Bronchial epithelial cell (primary cell): ENCODE data around the gene MED12L. TPM values are rescaled to one million over a fixed set of nuclear protein-coding genes. Genes with fewer than 3 reads are reported as not detected.

Experiments
- DNase-seq: peaks from one replicate; pipeline ENCODE4 v3.0.0-alpha.2; 2010; ENCODE audit warnings: low read depth
- FAIRE-seq: peaks from 2 replicates; lab custom pipeline; 2011; peaks lifted over from hg19 to GRCh38; lab: Jason Lieb, UNC
- H3K27me3 ChIP-seq: 2 replicates; pipeline ENCODE4 v1.5.1; 2011; ENCODE audit warnings: low read length; ENCODE audit not compliant: control insufficient read depth, insufficient read depth
- H3K36me3 ChIP-seq: 2 replicates; pipeline ENCODE4 v1.5.1; 2011; ENCODE audit warnings: low read length; ENCODE audit not compliant: control insufficient read depth, insufficient read depth
- H3K4me3 ChIP-seq: 2 replicates; pipeline ENCODE4 v1.5.1; 2011; ENCODE audit warnings: mild to moderate bottlenecking, low read depth, low read length, control low read depth
- CTCF ChIP-seq: IDR thresholded peaks from 2 replicates; pipeline ENCODE4 v1.5.1; 2011; ENCODE audit warnings: mild to moderate bottlenecking, moderate library complexity, low read length, control low read depth, inconsistent platforms; ENCODE audit not compliant: insufficient read depth, severe bottlenecking
- total RNA-seq: library from RNA; depleted of rRNA; stranded (reverse); fragments of >200 nt; gene quantifications from 2 replicates; pipeline ENCODE4 v1.2.1, GENCODE V29; 2014

MED12L gene
- total RNA-seq, 1 donor from 2014 or later: 0.26 TPM

GRCh38 chr3:151278230-151278629 is 192.8 kb downstream of the MED12L start, which contains the start of gene P2RY14:
TSS of gene P2RY14 (minus strand) at chr3:151278542. CDS start at chr3:151214316, 64,226 bp downstream.
- H3K36me3 ChIP-seq: no peaks in the 10 kb centered on the region
- no peak for TF ChIP-seq CTCF
- H3K4me3 ChIP-seq: no peak within 1 kb of the TSS
- no peaks in the 10 kb centered on the region for H3K27me3 ChIP-seq
- DNase-seq (no peak), FAIRE-seq (no peak)

- Histone ChIP-seq H3K4me3 (no peak overlapping the region), H3K36me3 (no peaks in the 10 kb centered on the region), H3K27me3 (no peaks in the 10 kb centered on the region)
- DNase-seq (no peak), FAIRE-seq (no peak)
- TF ChIP-seq CTCF: no peak
Observed at GRCh38 chr3:151281671-151282324, 196.3 kb downstream of the MED12L start.

- no peak for FAIRE-seq
Observed at GRCh38 chr3:151282921-151283320, 197.5 kb downstream of the MED12L start.

GRCh38 chr3:151283387-151283786 is 197.9 kb downstream of the MED12L start:
- FAIRE-seq (no peak), DNase-seq (no peak)
- no peak overlapping the region for H3K4me3 ChIP-seq
- H3K36me3 ChIP-seq: no peaks in the 10 kb centered on the region
- no peaks in the 10 kb centered on the region for H3K27me3 ChIP-seq
- TF ChIP-seq CTCF: no peak

More at GRCh38 chr3:151282921-151283320, 197.5 kb downstream of the MED12L start:
- no peaks in the 10 kb centered on the region for H3K27me3 ChIP-seq
- no peak overlapping the region for H3K4me3 ChIP-seq
- no peaks in the 10 kb centered on the region for H3K36me3 ChIP-seq
- DNase-seq: peak; percentile 80
- peak; percentile 49 for TF ChIP-seq CTCF

GRCh38 chr3:151283907-151284461 is 198.5 kb downstream of the MED12L start:
- no peak for FAIRE-seq
- TF ChIP-seq CTCF: no peak

More at GRCh38 chr3:151283907-151284461, 198.5 kb downstream of the MED12L start:
- Histone ChIP-seq H3K36me3 (no peaks in the 10 kb centered on the region), H3K4me3 (no peak overlapping the region), H3K27me3 (no peaks in the 10 kb centered on the region)
- peak; percentile 73 for DNase-seq
